ENCODE data around the gene COPS9.

The COPS9 gene

GRCh38 chr2:240106765-240107476 lies 29.2 kb downstream of the COPS9 start:
- no peak for DNase-seq

- no peak for DNase-seq
These were observed 30.1 kb downstream of the COPS9 start for GRCh38 chr2:240105982-240106381.

- no peak for DNase-seq
These were observed 33.0 kb downstream of the COPS9 start for GRCh38 chr2:240103136-240103535.

- DNase-seq: no peak
These were observed 37.8 kb downstream of the COPS9 start for GRCh38 chr2:240098349-240098748.

- no peak for DNase-seq
These were observed 40.3 kb downstream of the COPS9 start for GRCh38 chr2:240095556-240096523.

- no peak for DNase-seq
These were observed 46.8 kb downstream of the COPS9 start for GRCh38 chr2:240089306-240089705.

GRCh38 chr2:240086563-240086962 lies 49.5 kb downstream of the COPS9 start:
- DNase-seq: no peak
